ENCODE data around the gene CHIT1.
"Not testable (repeated sequence)": the region's sequence is repeated elsewhere in the genome, so short reads cannot be mapped to it uniquely, and the experiment has no call there.

CHIT1 gene

DNA sequence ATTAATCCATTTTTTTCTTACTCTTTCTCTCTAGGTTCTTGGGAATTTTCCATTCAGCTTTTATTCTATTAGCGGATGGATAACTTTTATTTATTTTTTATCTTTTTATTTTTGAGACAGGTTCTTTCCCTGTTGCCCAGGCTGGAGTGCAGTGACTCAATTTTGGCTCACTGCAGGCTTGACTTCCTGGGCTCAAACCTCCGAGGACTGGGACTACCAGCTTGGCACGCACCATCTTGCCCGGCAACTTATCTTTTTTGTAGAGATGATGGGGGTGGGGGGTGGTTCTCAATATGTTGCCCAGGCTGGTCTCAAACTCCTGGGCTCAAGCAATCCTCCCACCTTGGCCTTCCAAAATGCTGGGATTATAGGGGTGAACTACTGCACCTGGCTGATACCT is 36.1 kb upstream of the CHIT1 start:
- DNase-seq (ENCODE audit: low read depth): no peak

DNA sequence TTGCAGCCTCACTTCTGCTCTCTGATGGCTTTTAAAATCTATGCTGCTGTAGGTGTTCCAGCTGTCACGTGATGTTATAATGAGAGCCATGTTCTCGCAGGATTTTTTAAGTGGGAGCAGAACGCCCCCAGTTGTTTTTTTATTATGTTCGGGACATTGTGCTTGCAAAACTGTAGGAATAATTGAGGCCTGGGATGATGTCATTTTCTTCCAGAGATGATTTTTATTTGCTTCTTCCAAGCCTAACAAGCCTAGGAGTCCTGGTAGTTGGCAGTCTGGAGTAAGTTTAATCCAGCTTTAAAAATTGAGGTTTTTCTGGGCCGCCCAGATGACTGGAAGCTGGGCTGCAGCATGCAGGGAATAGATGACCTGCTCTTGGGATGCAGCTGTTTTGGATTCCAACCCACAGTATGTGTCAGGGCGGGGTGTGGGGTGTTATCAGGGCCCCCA is 34.6 kb upstream of the CHIT1 start:
- DNase-seq (ENCODE audit: low read depth): no peak

DNA sequence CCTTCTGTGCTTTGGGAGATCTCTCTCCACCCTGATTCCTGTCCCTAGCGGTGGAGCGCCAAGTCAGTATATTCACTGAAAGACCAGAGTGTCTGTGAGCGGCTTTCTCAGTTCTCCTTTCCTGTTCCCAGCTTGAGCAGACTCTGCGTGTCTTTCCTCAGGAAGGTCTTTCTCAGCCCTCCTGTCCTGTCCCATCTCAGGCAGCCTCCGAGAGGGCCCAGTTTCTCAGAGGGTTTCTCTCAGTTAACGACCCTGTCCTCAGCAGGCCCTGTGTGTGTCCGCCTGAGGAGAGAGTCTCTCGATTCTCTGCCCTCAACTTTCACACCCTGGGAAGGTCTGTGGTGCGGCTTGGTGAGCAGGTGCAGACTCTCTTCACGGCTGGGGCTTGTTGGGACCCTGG is 34.0 kb upstream of the CHIT1 start:
- DNase-seq (ENCODE audit: low read depth): no peak

DNA sequence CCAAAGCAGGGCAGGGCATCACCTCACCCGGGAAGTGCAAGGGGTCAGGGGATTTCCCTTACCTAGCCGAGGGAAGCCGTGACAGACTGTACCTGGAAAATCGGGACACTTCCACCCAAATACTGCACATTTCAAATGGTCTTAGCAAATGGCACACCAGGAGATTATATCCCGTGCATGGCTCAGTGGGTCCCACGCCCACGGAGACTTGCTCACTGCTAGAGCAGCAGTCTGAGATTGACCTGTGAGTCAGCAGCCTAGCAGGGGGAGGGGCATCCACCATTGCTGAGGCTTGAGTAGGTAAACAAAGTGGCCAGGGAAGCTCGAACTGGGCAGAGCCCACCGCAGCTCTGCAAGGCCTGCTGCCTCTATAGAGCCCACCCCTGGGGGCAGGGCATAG is 27.2 kb upstream of the CHIT1 start:
- not testable (repeated sequence) for DNase-seq (ENCODE audit: low read depth)

DNA sequence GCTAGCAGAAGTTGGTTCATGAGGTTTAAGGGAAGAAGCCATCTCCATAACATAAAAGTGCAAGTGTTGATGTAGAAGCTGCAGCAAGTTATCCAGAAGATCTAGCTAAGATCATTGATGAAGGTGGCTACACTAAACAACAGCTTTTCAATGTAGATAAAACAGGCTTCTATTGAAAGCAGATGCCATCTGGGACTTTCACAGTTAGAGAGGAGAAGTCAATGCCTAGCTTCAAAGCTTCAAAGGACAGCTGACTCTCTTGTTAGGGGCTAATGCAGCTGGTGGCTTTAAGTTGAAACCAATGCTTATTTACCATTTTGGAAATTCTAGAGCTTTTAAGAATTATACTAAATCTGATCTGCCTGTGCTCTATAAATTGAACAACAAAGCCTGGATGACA is 25.3 kb upstream of the CHIT1 start:
- not testable (repeated sequence) for DNase-seq (ENCODE audit: low read depth)

DNA sequence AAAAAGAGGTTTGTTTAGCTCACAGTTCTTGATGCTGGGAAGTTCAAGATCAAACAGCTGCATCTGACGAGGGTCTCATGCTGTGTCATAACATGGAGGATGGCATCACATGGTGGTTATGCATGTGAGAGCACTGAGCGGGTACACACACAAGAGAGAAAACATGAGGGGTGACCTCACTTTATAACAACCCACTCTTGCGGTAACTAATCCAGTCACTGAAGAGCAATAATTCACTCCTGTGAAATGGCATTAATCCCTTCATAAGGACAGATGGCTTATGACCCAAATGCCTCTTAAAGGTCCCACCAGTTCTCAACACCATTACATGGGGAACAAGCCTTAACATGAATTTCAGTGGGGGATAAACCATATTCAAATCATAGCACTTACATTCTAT is 23.2 kb upstream of the CHIT1 start:
- DNase-seq (ENCODE audit: low read depth): no peak

DNA sequence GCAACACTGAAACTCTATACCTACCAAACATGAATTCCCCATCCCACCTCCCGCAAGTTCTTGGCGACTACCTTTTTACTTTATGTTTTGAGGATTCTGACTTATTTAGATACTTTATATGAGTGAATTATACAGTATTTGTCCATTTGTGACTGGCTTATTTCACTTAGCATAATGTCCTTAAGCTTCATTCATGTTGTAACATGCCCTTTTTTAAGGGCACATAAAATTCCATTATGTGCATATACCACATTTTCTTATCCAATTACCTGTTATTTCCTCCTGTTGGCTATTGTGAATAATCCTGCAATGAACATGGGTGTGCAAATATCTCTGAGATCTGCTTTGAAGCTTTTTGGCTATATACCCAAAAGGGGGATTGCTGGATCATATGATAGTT is 22.0 kb upstream of the CHIT1 start:
- DNase-seq (ENCODE audit: low read depth): no peak

DNA sequence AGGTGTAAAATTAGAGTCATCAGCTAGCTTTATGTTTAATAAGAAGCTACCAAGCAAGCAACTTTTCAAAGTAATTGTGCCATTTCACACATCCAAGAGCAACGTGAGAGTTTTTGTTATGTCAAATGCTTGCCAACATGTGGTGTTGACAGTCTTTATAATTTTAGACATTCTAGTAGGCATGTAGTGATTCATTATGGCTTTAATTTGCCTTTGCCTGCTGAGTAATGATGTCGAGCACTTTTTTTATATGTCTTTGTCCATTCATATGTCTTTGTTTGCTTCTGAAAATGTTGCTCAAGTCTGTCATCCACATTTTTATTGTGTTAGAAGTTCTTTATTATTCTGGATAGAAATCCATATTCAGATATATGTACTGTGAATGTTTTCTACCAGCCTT is 21.4 kb upstream of the CHIT1 start:
- no peak for DNase-seq (ENCODE audit: low read depth)

DNA sequence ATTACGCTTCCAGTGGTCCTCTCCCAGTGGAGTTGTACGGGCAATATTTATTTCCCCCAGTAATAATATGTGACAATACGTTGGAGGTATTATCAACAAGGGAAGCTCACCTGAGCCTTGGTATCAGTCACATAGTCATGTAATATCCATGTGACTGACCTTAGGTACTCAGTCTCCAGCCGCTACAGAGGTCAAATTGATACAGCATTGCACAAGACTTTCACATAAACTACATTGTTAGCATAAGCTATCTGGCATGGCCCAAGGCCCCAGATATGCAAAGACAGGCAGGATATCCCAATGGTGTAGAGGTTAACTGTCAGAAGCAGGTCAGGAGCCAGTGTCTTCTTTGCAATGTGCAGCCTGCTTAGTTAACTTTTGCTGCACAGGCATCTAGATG is 15.3 kb upstream of the CHIT1 start:
- DNase-seq (ENCODE audit: low read depth): no peak

DNA sequence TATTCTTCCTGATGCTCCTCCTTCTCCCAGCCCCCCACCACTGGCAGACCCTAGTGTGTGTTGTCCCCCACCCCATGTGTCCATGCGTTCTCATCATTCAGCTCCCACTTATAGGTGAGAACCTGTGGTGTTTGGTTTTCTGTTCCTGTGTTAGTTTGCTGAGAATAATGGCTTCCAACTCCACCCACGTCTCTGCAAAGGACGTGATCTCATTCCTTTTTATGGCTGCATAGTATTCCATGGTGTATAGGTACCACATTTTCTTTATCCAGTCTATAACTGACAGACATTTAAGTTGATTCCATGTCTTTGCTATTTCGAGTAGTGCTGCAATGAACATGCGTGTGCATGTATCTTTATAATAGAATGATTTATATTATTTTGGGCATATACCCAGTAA is 12.2 kb upstream of the CHIT1 start:
- not testable (repeated sequence) for DNase-seq (ENCODE audit: low read depth)

DNA sequence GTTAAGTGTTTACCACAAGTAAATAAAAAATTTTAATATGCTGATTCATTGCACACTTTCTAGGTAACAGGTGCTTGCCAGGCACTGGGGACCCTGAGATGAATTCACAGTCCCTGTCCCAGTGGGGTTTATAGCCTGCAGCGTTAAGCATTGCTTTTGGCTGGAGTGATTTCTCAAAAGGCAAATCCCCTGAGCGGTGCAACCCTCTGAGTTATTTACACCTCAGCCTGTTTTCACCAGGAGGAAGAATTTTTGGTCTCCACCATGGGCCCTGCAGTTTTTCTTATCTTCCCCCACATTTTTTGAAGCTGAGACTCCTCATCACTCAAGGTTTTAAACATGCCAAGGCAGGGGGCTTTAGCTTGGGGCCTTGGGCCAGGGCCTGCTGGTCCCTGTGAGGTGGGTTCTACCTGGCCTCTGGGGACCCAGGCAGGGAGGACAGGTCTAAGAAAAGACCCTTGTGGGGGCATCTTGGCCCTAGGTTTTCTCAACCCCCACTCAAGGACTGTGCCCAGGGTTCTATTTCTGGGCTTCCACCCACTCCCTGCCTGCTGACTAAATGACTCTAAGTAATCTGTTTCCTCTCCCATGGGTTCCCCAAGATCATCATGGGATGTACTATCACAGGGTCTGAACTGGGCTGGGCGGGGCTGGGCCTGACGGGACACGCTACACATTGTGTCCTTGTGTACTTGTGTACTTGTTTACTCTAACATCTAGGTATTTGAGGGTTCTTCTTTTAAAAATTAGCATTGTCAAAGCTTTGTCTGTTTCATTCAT is 10.2 kb upstream of the CHIT1 start:
- DNase-seq (ENCODE audit: low read depth): no peak

DNA sequence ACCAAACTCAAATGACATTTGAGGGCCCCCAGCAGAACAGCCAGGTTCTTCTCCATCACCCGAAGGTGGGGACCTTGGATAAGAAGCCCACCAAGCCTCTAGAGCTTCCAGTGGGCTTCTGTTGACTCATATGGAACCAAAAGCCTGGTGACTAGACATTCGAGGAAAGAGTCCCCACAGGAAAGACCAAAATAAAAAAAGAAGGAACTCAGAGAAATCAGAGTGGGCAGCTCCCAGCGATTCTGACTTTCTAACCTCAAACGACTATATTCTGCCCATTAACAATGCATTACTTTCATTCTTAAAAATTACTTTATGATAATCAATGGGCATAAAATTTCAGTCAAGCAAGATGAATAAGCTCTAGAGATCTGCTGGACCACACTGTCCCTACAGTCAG is 9.6 kb upstream of the CHIT1 start:
- no peak for DNase-seq (ENCODE audit: low read depth)

DNA sequence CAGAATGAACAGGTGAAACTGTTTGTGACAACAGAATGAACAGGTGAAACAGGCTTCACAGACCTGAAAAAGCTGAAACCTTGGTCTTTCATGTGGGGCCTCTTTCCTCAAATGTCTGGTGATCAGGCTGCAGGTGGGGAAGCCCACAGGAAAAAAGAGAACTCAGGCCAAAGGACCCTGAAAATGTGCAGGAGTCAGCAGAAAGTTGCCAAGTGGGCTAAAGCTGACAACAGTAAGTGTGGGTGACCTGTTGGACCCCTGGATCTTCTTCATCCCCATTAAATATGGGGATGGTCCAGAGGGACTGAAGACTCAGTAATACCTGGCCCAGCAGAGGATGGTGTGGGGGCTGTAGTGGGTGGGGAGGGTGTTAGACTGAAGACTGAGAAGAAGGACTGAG is 9.1 kb upstream of the CHIT1 start:
- no peak for DNase-seq (ENCODE audit: low read depth)

DNA sequence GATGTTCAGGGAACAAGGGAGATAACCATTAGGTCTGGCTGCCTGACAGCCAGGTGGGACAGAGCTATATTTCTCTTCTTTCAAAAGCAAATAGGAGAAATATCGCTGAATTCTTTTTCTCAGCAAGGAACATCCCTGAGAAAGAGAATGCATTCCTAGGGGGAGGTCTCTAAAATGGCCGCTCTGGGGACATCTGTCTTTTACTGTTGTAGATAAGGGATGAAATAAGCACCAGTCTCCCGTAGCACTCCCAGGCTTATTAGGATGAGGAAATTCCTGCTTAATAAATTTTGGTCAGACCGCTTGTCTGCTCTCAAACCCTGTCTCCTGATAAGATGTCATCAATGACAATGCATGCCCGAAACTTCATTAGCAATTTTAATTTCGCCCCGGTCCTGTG is 5.4 kb upstream of the CHIT1 start:
- DNase-seq (ENCODE audit: low read depth): not testable (repeated sequence)

DNA sequence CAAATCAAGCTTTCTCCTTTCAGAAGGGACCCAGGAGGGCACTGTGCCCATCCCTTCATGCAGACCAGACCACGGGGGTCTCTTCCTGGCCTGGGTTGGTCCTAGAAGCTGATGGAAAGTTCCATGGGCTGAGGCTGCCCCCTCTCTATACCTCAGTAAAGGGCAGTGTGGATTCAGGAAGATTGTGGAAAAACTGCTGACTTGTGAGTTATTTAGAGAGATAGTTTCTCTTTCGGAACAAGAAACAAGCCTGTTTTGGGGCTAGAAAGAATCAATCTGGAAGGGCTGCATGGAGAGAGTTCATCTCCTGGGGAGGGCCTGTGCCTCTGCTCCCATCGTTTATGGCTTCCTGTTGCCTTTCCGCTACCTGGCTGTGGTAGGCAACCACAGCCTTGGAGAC is 803 bp downstream of the CHIT1 start:
- no peak for DNase-seq (ENCODE audit: low read depth)

DNA sequence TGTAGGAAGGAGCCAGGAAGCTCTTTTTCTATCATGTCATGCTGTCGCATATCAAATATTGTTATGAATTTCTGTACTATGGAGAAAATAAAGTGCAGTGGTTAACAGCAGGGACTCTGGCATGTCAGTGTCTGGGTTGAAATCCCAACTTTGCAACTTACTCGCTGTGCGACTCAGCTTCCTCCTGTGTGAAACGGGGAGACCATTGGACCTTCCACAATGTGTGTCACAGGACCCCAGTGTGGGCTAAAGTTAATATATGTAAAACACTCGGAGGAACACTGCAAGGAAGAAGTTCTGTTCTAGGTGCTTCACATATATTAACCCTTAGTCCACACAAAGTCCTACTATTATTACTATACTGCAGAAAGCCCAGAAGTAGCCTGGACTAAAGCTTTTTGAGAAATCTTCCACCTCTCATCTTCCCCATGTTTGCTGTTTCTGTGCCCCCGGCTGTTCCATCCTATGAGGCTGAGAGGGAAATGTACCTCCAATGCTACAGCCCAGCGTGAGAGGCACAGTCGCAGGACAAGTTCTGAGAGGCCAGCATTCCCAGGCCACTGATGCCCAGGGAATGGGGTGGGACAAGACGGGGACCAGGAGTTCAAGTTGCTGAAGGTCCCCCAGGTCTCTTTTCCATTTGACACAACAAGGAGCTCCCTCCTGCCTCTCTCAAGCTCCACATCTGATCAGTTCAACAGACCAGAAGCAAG is 1.9 kb downstream of the CHIT1 start:
- DNase-seq (ENCODE audit: low read depth): no peak

DNA sequence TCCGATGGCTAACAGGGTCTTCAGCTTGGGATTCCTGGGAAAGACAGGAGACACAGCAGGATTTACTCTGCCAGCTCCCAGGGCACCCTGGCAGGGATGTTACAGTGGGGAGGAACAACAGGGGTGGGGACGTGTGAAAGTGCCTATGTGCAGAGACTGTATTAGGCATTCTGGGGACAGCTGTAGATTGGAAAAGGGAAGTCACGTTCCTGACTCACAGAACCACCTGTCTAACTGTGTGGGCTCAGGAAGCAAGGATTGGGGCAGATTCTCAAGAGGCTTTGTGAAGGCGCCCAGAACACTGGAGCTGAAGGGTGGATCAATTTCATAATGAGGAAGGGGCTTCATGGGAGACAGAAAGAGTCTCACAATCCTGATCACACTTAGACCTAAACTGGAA is 4.4 kb downstream of the CHIT1 start:
- DNase-seq (ENCODE audit: low read depth): no peak

DNA sequence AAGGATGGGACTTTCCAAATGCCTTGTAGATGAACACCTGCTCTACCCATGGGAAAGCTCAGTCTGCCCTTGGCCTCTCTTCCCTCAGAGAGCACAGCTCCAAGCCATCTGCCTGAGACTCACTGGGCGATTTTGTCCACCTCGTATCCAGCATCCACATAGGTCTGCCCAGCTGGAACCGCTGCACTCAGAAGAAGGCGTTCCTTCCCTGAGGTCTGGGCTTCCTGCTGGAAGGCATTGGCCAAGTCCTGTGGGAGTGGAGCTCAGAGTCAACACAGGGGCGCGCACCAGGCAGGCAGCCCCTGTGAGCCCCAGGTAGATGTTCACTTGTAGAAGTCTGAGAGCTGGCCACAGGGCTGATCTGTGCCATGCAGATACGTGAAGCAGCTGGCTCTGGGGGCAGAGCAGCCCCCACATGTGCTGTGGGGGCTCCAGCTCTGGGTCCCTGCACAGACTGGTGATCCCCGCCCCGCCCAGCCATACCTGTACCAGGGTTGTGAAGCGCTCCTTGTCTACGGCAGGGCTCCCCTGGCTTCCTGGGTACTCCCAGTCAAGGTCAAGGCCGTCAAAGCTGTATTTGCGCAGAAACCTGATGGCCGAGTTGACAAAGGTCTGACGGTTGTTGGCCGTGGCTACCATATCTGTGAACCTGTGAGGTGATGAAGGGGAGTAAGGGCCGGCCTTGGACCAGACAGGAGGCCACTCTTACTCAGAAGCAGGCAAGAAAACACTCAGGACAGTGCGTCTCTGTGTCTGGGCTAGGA is 6.3 kb downstream of the CHIT1 start:
- no peak for DNase-seq (ENCODE audit: low read depth)

DNA sequence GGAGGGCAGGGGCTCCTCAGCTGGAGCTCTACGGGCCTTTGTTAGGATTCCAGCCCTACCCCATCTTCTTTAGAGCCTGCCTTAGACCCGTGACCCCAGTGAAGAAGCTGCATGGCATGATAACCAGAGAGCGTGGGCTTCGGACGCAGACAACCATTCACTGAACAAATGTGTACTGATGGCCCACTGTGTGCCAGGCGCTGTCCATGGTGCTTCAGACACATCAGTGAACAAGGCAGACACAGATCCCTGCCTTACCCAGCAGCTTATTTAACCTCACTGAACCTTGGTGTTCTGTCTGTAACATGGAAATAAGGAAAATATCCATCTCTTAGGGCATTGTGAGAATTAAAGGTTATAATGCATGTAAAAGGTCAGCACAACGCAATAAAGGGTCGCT is 9.5 kb downstream of the CHIT1 start:
- DNase-seq (ENCODE audit: low read depth): no peak

DNA sequence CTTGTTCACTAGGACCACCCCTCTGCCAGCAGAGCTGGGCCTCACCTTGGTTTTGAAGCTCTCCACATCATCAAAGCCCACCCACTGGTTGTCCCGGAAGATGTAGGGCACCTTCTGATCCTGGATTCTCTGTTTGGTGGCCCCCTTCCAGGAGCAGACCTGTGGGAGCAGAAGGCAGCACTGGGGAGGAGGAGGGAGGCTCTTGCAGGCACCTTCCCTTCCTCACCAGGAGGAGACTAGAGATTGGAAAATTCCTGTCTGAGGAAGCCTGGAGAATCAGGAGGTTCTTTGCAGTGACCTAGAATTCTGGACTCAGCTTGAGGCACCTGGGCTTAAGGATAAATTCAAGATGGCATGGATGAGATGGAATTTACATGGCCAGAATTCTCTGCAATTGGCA is 10.3 kb downstream of the CHIT1 start:
- no peak for DNase-seq (ENCODE audit: low read depth)

DNA sequence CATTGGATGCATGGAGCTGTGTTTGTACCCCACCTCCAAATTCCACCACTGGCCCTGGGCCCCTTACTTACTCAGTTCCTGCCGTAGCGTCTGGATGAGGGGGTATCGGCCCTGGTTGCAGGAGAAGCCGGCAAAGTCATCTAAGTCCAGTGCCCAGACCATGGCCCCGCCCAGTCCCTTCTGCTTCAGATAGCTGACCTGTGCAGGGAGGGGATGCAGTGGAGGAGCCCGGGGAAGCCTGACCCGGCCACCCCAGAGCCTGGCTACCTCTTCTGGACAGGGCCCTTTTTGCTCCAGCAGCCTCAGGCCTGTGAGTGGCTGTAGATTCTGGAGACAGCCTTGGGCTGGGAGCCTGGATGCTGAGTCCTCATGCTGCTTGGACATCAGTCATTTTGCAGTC is 11.8 kb downstream of the CHIT1 start:
- no peak for DNase-seq (ENCODE audit: low read depth)

DNA sequence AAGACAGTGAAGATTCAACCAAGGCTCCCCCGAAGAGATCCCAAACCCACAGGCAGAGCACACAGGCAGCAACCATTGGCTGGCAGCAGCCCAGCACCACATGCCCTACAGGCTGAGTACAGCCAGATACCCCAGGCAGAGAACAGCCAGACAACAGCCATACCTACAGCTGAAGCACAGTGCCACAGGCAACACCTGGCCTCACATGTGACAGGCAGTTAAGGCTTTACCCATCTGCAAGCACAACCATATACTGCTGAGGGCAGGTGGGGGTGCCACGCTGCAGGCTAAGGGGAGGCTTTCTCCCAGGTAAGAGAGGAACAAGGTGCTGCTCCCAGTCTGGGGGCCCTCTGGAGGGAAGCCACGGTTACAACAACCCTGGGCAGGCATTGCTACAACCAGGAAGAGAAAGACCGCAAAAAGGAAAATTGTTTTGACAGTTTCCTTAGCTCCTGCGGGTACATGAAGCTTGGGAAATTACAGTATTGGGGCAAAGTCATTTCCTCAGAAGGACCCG is 12.3 kb downstream of the CHIT1 start:
- no peak for DNase-seq (ENCODE audit: low read depth)

All from stimulated activated CD8-positive, alpha-beta memory T cell treated with anti-CD3 and anti-CD28 coated beads, Interleukin-4, amount 100 ng/mL, for 24 hours (primary cell).